HepG2 (cell line): ENCODE results near the gene CDK6.

Experiments
- CREM ChIP-seq, 2 experiments: sonication (generic) in 1 of 2; formaldehyde crosslinking in 1 of 2; IDR thresholded peaks; 2 replicates each; pipeline versions ENCODE4 v1.4.0 to v1.6.1; 2016 to 2020; ENCODE audit warnings: antibody characterized with exemption in 1 of 2, mild to moderate bottlenecking in 1 of 2, missing genetic modification reagents in 1 of 2
- CTCF ChIP-seq: sonication (generic); formaldehyde crosslinking; IDR thresholded peaks from 2 replicates; pipeline ENCODE4 v1.5.0; 2020; ENCODE audit warnings: mild to moderate bottlenecking, missing genetic modification reagents, moderate library complexity
- FOSL1 ChIP-seq: sonication (generic); formaldehyde crosslinking; IDR thresholded peaks from 2 replicates; pipeline ENCODE4 v1.9.0; 2021; ENCODE audit warnings: missing genetic modification reagents, borderline replicate concordance
- IRF9 ChIP-seq: sonication (generic); formaldehyde crosslinking; IDR thresholded peaks from 2 replicates; pipeline ENCODE4 v1.8.0; 2022; ENCODE audit warnings: missing genetic modification reagents, mild to moderate bottlenecking, borderline replicate concordance
- POLR2A ChIP-seq, 2 experiments: IDR thresholded peaks; 2 replicates each; pipeline ENCODE4 v1.6.1; 2011; ENCODE audit warnings: low read depth in 2 of 2, low read length in 2 of 2, mild to moderate bottlenecking in 1 of 2, moderate library complexity in 1 of 2; ENCODE audit not compliant: insufficient read depth in 1 of 2
- POLR2AphosphoS5 ChIP-seq: IDR thresholded peaks from 2 replicates; pipeline ENCODE4 v1.6.1; 2012; ENCODE audit warnings: low read depth, low read length
- REPIN1 ChIP-seq: sonication (generic); formaldehyde crosslinking; IDR thresholded peaks from 2 replicates; pipeline ENCODE4 v1.8.0; 2022; ENCODE audit warnings: missing genetic modification reagents, low read depth, mild to moderate bottlenecking, borderline replicate concordance
- SMAD9 ChIP-seq: sonication (generic); formaldehyde crosslinking; IDR thresholded peaks from 2 replicates; pipeline ENCODE4 v1.5.1; 2020; ENCODE audit warnings: mild to moderate bottlenecking, missing genetic modification reagents
- SPEN ChIP-seq: sonication (generic); formaldehyde crosslinking; IDR thresholded peaks from 2 replicates; pipeline ENCODE4 v1.5.1; 2020; ENCODE audit warnings: low read depth, mild to moderate bottlenecking, missing genetic modification reagents
- ZFP91 ChIP-seq: sonication (generic); formaldehyde crosslinking; IDR thresholded peaks from 2 replicates; pipeline ENCODE4 v1.9.0; 2022; ENCODE audit warnings: missing genetic modification reagents, mild to moderate bottlenecking, borderline replicate concordance
- ZNF547 ChIP-seq: sonication (generic); formaldehyde crosslinking; IDR thresholded peaks from 2 replicates; pipeline ENCODE4 v1.5.1; 2020; ENCODE audit warnings: mild to moderate bottlenecking, missing genetic modification reagents

- TF ChIP-seq FOSL1 (CRISPR knock-in tag) (no peak), CTCF (CRISPR knock-in tag) (no peak), IRF9 (CRISPR knock-in tag) (no peak), REPIN1 (CRISPR knock-in tag) (no peak), SPEN (CRISPR knock-in tag) (no peak), POLR2A (IDR thresholded peaks at IDR 0.05; ENCODE audit: insufficient read depth in 1 of 2, low read depth in 2 of 2, low read length in 2 of 2) (no peak), ZFP91 (CRISPR knock-in tag) (no peak), POLR2AphosphoS5 (no peak), CREM (IDR thresholded peaks at IDR 0.05) (no peak), CREM (CRISPR knock-in tag; IDR thresholded peaks at IDR 0.05) (no peak), ZNF547 (CRISPR knock-in tag) (no peak), SMAD9 (CRISPR knock-in tag) (no peak)
These were observed 251.4 kb downstream of the CDK6 start for GRCh38 chr7:92584953-92585352.
